Eye (tissue), 1 donor: Measurements from ENCODE around the gene CELF6.
A peak's percentile ranks its signal among the peaks of the same experiment; 100 is the strongest.

Experiments
- DNase-seq: peaks from one replicate; pipeline ENCODE4 v3.0.0-alpha.2; 2015

Gene CELF6

GRCh38 chr15:72319985-72320671, at the start of gene CELF6:
Gene CELF6 (minus strand): TSS chr15:72320157. CDS start chr15:72319874, 283 bp downstream.
- DNase-seq: peak; percentile 95

GRCh38 chr15:72368899-72369298, 48.9 kb upstream of the CELF6 start:
- DNase-seq: no peak

- no peak for DNase-seq
Measured at GRCh38 chr15:72368325-72368724, 48.4 kb upstream of the CELF6 start.

GRCh38 chr15:72365844-72366243, 45.9 kb upstream of the CELF6 start:
- DNase-seq: no peak

GRCh38 chr15:72361176-72361575, 41.2 kb upstream of the CELF6 start:
- no peak for DNase-seq

GRCh38 chr15:72358650-72359171, 38.8 kb upstream of the CELF6 start:
- no peak for DNase-seq

- no peak for DNase-seq
Measured at GRCh38 chr15:72358121-72358520, 38.2 kb upstream of the CELF6 start.

- no peak for DNase-seq
Measured at GRCh38 chr15:72354496-72354895, 34.5 kb upstream of the CELF6 start.

GRCh38 chr15:72353266-72353665, 33.3 kb upstream of the CELF6 start:
- no peak for DNase-seq

- no peak for DNase-seq
Measured at GRCh38 chr15:72345806-72346205, 25.8 kb upstream of the CELF6 start.

GRCh38 chr15:72345280-72345679, 25.3 kb upstream of the CELF6 start:
- DNase-seq: no peak

GRCh38 chr15:72344602-72345001, 24.6 kb upstream of the CELF6 start:
- DNase-seq: no peak

- DNase-seq: peak; percentile 35
Measured at GRCh38 chr15:72342385-72342784, 22.4 kb upstream of the CELF6 start.

- no peak for DNase-seq
Measured at GRCh38 chr15:72341361-72341760, 21.4 kb upstream of the CELF6 start.

GRCh38 chr15:72340366-72340765, 20.4 kb upstream of the CELF6 start:
- DNase-seq: no peak

GRCh38 chr15:72339777-72340177, 19.8 kb upstream of the CELF6 start:
- DNase-seq: peak; percentile 50

GRCh38 chr15:72338617-72339321, 18.8 kb upstream of the CELF6 start:
- DNase-seq: no peak

GRCh38 chr15:72338148-72338547, 18.2 kb upstream of the CELF6 start:
- DNase-seq: no peak

GRCh38 chr15:72334842-72335241, 14.9 kb upstream of the CELF6 start:
- no peak for DNase-seq

- DNase-seq: no peak
Measured at GRCh38 chr15:72331021-72331420, 11.1 kb upstream of the CELF6 start.

GRCh38 chr15:72323752-72324151, 3.8 kb upstream of the CELF6 start:
- DNase-seq: no peak

GRCh38 chr15:72319360-72319984, 485 bp downstream of the CELF6 start:
- DNase-seq: peak; percentile 91

GRCh38 chr15:72318408-72318942, 1.5 kb downstream of the CELF6 start:
- DNase-seq: no peak
